K562 (cell line): ENCODE measurements around the gene APBA2. TPM values are rescaled to one million over a fixed set of nuclear protein-coding genes. Genes with fewer than 3 reads are reported as not detected.

ENCODE experiments used
- ATAC-seq: fragments of 200-7000 bp; cut with Tn5 transposase; 3 replicates; pipeline ENCODE4 v1.9.1; 2020; ENCODE audit warnings: moderate library complexity
- BruUV-seq: library from RNA; stranded (reverse); fragments of 400-500 nt; replicated peaks from 2 replicates; lab custom pipeline; 2021; lab: Mats Ljungman, UMichigan
- CTCF ChIA-PET: fragments of 300-600 bp; formaldehyde crosslinking; extraction: SDS; loops from one replicate; lab custom pipeline; 2021; ENCODE audit warnings: low intra/inter-chr PET ratio; lab: Yijun Ruan, JAX
- POLR2A ChIA-PET: fragments of 300-600, 350-650 bp; sonication (Branson Sonifier 250); formaldehyde crosslinking; extraction: SDS; loops from one replicate; lab custom pipeline; 2021; ENCODE audit warnings: antibody characterized with exemption, inconsistent platforms; lab: Yijun Ruan, JAX
- DNase-seq, 4 experiments: peaks; one replicate each; pipeline versions ENCODE4 v3.0.0 to v3.0.0-alpha.2; 2011 to 2018; ENCODE audit warnings: low spot score in 3 of 4, mixed read lengths in 3 of 4; ENCODE audit errors: extremely low read depth in 1 of 4
- FAIRE-seq: peaks from 2 replicates; lab custom pipeline; 2011; peaks lifted over from hg19 to GRCh38; lab: Jason Lieb, UNC
- H2AFZ ChIP-seq: 2 replicates; pipeline ENCODE4 v1.6.0; 2011; ENCODE audit warnings: low read depth, low read length, control low read depth, inconsistent platforms
- H3K27ac ChIP-seq: fragments of 200-600 bp; 3 replicates; pipeline ENCODE4 v1.8.0; 2011; ENCODE audit warnings: low read depth, mild to moderate bottlenecking, control low read depth, inconsistent platforms, low read length, moderate library complexity, mixed read lengths; ENCODE audit errors: extremely low read depth
- H3K27me3 ChIP-seq, 2 experiments: fragments of 300-600 bp in 1 of 2; 2 replicates in 1 of 2; 3 replicates in 1 of 2; pipeline versions ENCODE4 v1.6.0 to v1.8.0; 2011; ENCODE audit warnings: inconsistent platforms in 2 of 2, low read length in 2 of 2, mild to moderate bottlenecking in 1 of 2, mixed read lengths in 1 of 2, moderate library complexity in 1 of 2; ENCODE audit not compliant: control insufficient read depth in 2 of 2, insufficient read depth in 2 of 2
- H3K36me3 ChIP-seq: fragments of 300-600 bp; 3 replicates; pipeline ENCODE4 v1.8.0; 2011; ENCODE audit warnings: mild to moderate bottlenecking, low read length, inconsistent platforms; ENCODE audit not compliant: control insufficient read depth, insufficient read depth
- H3K4me1 ChIP-seq, 2 experiments: fragments of 200-600 bp in 1 of 2; replicated peaks in 1 of 2; 2 replicates in 1 of 2; 3 replicates in 1 of 2; pipeline versions ENCODE4 v1.5.1 to v1.8.0; 2011; ENCODE audit warnings: inconsistent platforms in 2 of 2, low read length in 2 of 2, mild to moderate bottlenecking in 1 of 2, mixed read lengths in 1 of 2, moderate library complexity in 1 of 2; ENCODE audit not compliant: control insufficient read depth in 2 of 2, insufficient read depth in 2 of 2
- H3K4me2 ChIP-seq: 2 replicates; pipeline ENCODE4 v1.6.1; 2011; ENCODE audit warnings: low read length, control low read depth, inconsistent platforms, mixed read lengths; ENCODE audit not compliant: insufficient read depth
- H3K4me3 ChIP-seq: fragments of 200-600 bp; sonication (generic), shearing (Covaris generic); 2 replicates; pipeline ENCODE4 v1.5.1; 2016; ENCODE audit warnings: control low read depth, inconsistent platforms
- H3K79me2 ChIP-seq: fragments of 200-600 bp; 3 replicates; pipeline ENCODE4 v1.8.0; 2011; ENCODE audit warnings: low read length, inconsistent platforms; ENCODE audit not compliant: control insufficient read depth, insufficient read depth
- H3K9ac ChIP-seq, 2 experiments: 2 replicates each; pipeline versions ENCODE4 v1.6.0 to v1.6.1; 2011; ENCODE audit warnings: low read depth in 2 of 2, low read length in 2 of 2, control low read depth in 1 of 2, inconsistent platforms in 1 of 2, mild to moderate bottlenecking in 1 of 2, mixed read lengths in 1 of 2; ENCODE audit not compliant: insufficient read depth in 1 of 2
- H3K9me1 ChIP-seq: one replicate; pipeline ENCODE4 v1.6.0; 2011; ENCODE audit warnings: inconsistent platforms, mild to moderate bottlenecking, low read length, moderate library complexity; ENCODE audit not compliant: control insufficient read depth, insufficient read depth
- H3K9me3 ChIP-seq: replicated peaks from 2 replicates; pipeline ENCODE4 v1.5.1; 2011; ENCODE audit warnings: low read depth, low read length, inconsistent platforms; ENCODE audit not compliant: control insufficient read depth, insufficient read depth
- H4K20me1 ChIP-seq: replicated peaks from 2 replicates; pipeline ENCODE4 v1.6.1; 2011; ENCODE audit warnings: low read length, inconsistent platforms, mixed read lengths; ENCODE audit not compliant: control insufficient read depth, insufficient read depth
- HNRNPK ChIP-seq: fragments of 200-400 bp; formaldehyde crosslinking; IDR thresholded peaks from one replicate; pipeline ENCODE4 v1.6.1; 2018; ENCODE audit warnings: mild to moderate bottlenecking, low read depth, low read length; ENCODE audit not compliant: poor library complexity, severe bottlenecking
- MBD2 ChIP-seq: sonication (generic); IDR thresholded peaks from 2 replicates; pipeline ENCODE4 v1.6.1; 2016; ENCODE audit warnings: low read depth, borderline replicate concordance
- MTA1 ChIP-seq: fragments of 450-650 bp; IDR thresholded peaks from 2 replicates; pipeline ENCODE4 v1.6.1; 2017; ENCODE audit warnings: borderline replicate concordance
- NBN ChIP-seq: fragments of 450-650 bp; IDR thresholded peaks from 2 replicates; pipeline ENCODE4 v1.6.1; 2016; ENCODE audit warnings: low read depth, mild to moderate bottlenecking
- NEUROD1 ChIP-seq: fragments of 150-350 bp; IDR thresholded peaks from 2 replicates; pipeline ENCODE4 v1.6.1; 2014; ENCODE audit warnings: borderline replicate concordance, low read length, low read depth; ENCODE audit not compliant: partially characterized antibody
- PML ChIP-seq: IDR thresholded peaks from 2 replicates; pipeline ENCODE4 v1.6.1; 2012; ENCODE audit warnings: low read length, inconsistent platforms
- RBM25 ChIP-seq: fragments of 200-400 bp; formaldehyde crosslinking; IDR thresholded peaks from 2 replicates; pipeline ENCODE4 v1.6.1; 2018; ENCODE audit warnings: low read length, low read depth, moderate library complexity; ENCODE audit not compliant: severe bottlenecking
- WHSC1 ChIP-seq: IDR thresholded peaks from one replicate; pipeline ENCODE4 v1.6.1; 2012; ENCODE audit warnings: low read length, control low read depth, inconsistent platforms
- ZFP30 ChIP-seq: fragments of 250-450 bp; sonication (Bioruptor Pico); IDR thresholded peaks from 2 replicates; pipeline ENCODE4 v1.8.0; 2022; ENCODE audit warnings: moderate library complexity, mild to moderate bottlenecking, inconsistent platforms, borderline replicate concordance
- WGBS: fragments of 100-300 bp; shearing (Covaris generic); methylation state at CpG from one replicate; pipeline ENCODE4 v1.1.6; 2016; ENCODE audit warnings: low coverage, mixed read lengths; ENCODE audit not compliant: insufficient coverage; ENCODE audit errors: missing lambda C conversion rate; 5-methylcytosine and 5-hydroxymethylcytosine counted together
- in situ Hi-C: fragments of 300-500 bp; cut with MboI; formaldehyde crosslinking; loops from 4 replicates; pipeline ENCODE4 v1.15.0; 2018; ENCODE audit warnings: inconsistent platforms, mixed read lengths
- intact Hi-C: fragments of 100-400 bp; cut with micrococcal nuclease; formaldehyde crosslinking; loops from 2 replicates; pipeline ENCODE4 v1.14.2; 2022
- polyA plus RNA-seq, 8 experiments: library from polyadenylated mRNA; depleted of rRNA in 4 of 8; stranded (reverse) in 5 of 8; unstranded in 3 of 8; fragments of >200 nt; fragmentation: Nextera tagmentation in 2 of 8; fragmentation: Illumina TruSeq in 1 of 8; extraction: Ambion mirVana in 2 of 8; extraction: Trizol in 1 of 8; gene quantifications; 2 replicates each; pipeline versions ENCODE4 v1.2.1 to v1.2.3, GENCODE V29; 2011 to 2014; ENCODE audit warnings: inconsistent platforms in 1 of 8, missing spikeins in 1 of 8
- total RNA-seq, 7 experiments: library from RNA; depleted of rRNA in 6 of 7; stranded (reverse); fragments of >200 nt in 6 of 7; fragmentation: Illumina TruSeq in 2 of 7; extraction: Trizol in 2 of 7; gene quantifications; 2 replicates each; pipeline versions ENCODE4 v1.2.1 to v1.2.3, GENCODE V29; 2011 to 2021; ENCODE audit warnings: low replicate concordance in 1 of 7
- TF ChIP-seq, protein P1 (sequence below): fragments of 250-450 bp; sonication (Bioruptor Pico); IDR thresholded peaks from 2 replicates; pipeline ENCODE4 v1.5.0; 2020; ENCODE audit warnings: mild to moderate bottlenecking
- TF ChIP-seq, protein P2 (sequence below): fragments of 150-350 bp; conservative IDR thresholded peaks from 2 replicates; pipeline ENCODE4 v1.6.1; 2014; ENCODE audit warnings: low read length
- TF ChIP-seq, protein P3 (sequence below): fragments of 250-450 bp; sonication (Bioruptor Pico); IDR thresholded peaks from 2 replicates; pipeline ENCODE4 v1.5.0; 2021; ENCODE audit warnings: mild to moderate bottlenecking, borderline replicate concordance
- TF ChIP-seq, protein P4 (sequence below): IDR thresholded peaks from 2 replicates; pipeline ENCODE4 v1.6.1; 2016; ENCODE audit warnings: missing genetic modification characterization, missing compliant biosample characterization

Gene APBA2
- total and polyA plus RNA-seq, 9 of the 15 experiments (the other 6 are each of a cell fraction or from before 2014, with no cell fraction given): 0.24 to 40.9 (median 25.2) TPM

DNA sequence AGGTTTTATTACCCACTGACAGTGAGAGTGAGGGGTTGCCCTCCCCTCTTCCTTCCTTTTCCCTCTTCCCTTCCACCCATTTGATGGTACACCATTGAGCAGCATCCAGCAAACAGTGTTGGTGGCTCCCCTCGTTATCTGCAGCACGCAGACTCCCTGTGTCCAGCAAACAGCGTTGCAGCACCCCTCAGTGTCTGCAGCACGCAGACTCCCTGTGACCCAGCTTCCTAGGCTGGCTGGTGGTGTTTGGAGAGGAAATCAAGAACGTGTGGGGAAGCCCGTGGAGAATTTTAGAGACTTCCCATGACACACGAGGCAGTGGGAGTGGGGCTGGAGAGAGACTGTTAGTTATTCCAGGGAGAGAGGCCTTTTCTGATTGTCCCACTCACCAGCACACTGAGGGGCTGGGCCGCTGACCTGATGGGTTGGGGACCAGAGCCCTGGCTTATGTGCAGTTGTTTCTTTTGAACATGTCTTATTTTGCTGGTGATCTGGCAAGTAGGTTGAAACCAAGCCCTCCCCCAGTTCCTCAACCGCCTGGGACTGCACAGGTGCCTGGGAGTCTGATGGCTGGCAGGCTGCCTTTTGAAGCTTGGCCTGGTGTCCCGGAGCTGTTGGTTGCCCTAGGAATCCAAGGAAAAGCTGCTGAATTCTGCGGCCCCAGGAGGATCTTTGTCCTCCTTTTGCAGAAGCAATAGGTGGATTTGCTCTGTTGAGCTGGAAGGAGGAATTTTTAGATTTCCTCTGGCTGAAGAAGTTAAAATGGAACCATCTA is 19.0 kb downstream of the APBA2 start:
- peak; percentile 93 for ATAC-seq
- in situ Hi-C loops: no loop called here
- ChIA-PET POLR2A (interaction anchor here (0.6 to 1.0 kb wide), 2 partner anchors 9 to 291 kb away, joined by 3 read pairs; no protein-coding TSS in a partner anchor), CTCF (no interaction called here)
- 17% methylated on average over 11 of the region's 11 CpGs for WGBS
- peak overlapping the region; percentile 74 for H3K4me2 ChIP-seq
- no peaks in the 10 kb centered on the region for H3K27me3 ChIP-seq
- no peaks in the 10 kb centered on the region for H3K9me3 ChIP-seq
- peak overlapping the region; percentile 19; the same call in 1 of the 2 replicates for H3K4me3 ChIP-seq
- H3K9me1 ChIP-seq: no peaks in the 10 kb centered on the region
- peaks cover 94% of the 10 kb centered on the region for H3K79me2 ChIP-seq
- peak; percentile 58 to 93 (median 76) for DNase-seq
- FAIRE-seq: peak; percentile 99
- peak overlapping the region; percentile 78 for H2AFZ ChIP-seq
- H3K4me1 ChIP-seq: peaks cover 52 to 60% of the 10 kb centered on the region in 2 experiments
- intact Hi-C loops: no loop called here
- H4K20me1 ChIP-seq: no peaks in the 10 kb centered on the region
- peak overlapping the region; percentile 71 for H3K27ac ChIP-seq
- peak overlapping the region; percentile 43 to 77 for H3K9ac ChIP-seq
- BruUV-seq: no TSS peak
- no peaks in the 10 kb centered on the region for H3K36me3 ChIP-seq
- no peak for TF ChIP-seq NBN
- TF ChIP-seq, protein P1, sequence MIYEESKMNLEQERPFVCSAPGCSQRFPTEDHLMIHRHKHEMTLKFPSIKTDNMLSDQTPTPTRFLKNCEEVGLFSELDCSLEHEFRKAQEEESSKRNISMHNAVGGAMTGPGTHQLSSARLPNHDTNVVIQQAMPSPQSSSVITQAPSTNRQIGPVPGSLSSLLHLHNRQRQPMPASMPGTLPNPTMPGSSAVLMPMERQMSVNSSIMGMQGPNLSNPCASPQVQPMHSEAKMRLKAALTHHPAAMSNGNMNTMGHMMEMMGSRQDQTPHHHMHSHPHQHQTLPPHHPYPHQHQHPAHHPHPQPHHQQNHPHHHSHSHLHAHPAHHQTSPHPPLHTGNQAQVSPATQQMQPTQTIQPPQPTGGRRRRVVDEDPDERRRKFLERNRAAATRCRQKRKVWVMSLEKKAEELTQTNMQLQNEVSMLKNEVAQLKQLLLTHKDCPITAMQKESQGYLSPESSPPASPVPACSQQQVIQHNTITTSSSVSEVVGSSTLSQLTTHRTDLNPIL (CRISPR knock-in tag): no peak
- TF ChIP-seq NEUROD1: no peak
- no peak for TF ChIP-seq MBD2
- no peak for TF ChIP-seq PML
- TF ChIP-seq, protein P2, sequence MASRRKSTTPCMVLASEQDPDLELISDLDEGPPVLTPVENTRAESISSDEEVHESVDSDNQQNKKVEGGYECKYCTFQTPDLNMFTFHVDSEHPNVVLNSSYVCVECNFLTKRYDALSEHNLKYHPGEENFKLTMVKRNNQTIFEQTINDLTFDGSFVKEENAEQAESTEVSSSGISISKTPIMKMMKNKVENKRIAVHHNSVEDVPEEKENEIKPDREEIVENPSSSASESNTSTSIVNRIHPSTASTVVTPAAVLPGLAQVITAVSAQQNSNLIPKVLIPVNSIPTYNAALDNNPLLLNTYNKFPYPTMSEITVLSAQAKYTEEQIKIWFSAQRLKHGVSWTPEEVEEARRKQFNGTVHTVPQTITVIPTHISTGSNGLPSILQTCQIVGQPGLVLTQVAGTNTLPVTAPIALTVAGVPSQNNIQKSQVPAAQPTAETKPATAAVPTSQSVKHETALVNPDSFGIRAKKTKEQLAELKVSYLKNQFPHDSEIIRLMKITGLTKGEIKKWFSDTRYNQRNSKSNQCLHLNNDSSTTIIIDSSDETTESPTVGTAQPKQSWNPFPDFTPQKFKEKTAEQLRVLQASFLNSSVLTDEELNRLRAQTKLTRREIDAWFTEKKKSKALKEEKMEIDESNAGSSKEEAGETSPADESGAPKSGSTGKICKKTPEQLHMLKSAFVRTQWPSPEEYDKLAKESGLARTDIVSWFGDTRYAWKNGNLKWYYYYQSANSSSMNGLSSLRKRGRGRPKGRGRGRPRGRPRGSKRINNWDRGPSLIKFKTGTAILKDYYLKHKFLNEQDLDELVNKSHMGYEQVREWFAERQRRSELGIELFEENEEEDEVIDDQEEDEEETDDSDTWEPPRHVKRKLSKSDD: no peak
- no peak for TF ChIP-seq ZFP30 (CRISPR knock-in tag)
- TF ChIP-seq, protein P3, sequence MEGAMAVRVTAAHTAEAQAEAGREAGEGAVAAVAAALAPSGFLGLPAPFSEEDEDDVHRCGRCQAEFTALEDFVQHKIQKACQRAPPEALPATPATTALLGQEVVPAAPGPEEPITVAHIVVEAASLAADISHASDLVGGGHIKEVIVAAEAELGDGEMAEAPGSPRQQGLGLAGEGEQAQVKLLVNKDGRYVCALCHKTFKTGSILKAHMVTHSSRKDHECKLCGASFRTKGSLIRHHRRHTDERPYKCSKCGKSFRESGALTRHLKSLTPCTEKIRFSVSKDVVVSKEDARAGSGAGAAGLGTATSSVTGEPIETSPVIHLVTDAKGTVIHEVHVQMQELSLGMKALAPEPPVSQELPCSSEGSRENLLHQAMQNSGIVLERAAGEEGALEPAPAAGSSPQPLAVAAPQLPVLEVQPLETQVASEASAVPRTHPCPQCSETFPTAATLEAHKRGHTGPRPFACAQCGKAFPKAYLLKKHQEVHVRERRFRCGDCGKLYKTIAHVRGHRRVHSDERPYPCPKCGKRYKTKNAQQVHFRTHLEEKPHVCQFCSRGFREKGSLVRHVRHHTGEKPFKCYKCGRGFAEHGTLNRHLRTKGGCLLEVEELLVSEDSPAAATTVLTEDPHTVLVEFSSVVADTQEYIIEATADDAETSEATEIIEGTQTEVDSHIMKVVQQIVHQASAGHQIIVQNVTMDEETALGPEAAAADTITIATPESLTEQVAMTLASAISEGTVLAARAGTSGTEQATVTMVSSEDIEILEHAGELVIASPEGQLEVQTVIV: no peak
- TF ChIP-seq, protein P4, sequence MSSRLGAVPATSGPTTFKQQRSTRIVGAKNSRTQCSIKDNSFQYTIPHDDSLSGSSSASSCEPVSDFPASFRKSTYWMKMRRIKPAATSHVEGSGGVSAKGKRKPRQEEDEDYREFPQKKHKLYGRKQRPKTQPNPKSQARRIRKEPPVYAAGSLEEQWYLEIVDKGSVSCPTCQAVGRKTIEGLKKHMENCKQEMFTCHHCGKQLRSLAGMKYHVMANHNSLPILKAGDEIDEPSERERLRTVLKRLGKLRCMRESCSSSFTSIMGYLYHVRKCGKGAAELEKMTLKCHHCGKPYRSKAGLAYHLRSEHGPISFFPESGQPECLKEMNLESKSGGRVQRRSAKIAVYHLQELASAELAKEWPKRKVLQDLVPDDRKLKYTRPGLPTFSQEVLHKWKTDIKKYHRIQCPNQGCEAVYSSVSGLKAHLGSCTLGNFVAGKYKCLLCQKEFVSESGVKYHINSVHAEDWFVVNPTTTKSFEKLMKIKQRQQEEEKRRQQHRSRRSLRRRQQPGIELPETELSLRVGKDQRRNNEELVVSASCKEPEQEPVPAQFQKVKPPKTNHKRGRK (tag): no peak
- TF ChIP-seq WHSC1: no peak
- TF ChIP-seq HNRNPK: no peak
- TF ChIP-seq MTA1: no peak
- no peak for TF ChIP-seq RBM25
